ENCODE measurements around the gene SLC52A1.
A peak's percentile ranks its signal among the peaks of the same experiment; 100 is the strongest.

Gene SLC52A1

GRCh38 chr17:4986951-4987766 is 48.1 kb downstream of the SLC52A1 start, which contains the start of gene CAMTA2:
TSS of gene CAMTA2 (minus strand) at chr17:4987675. CDS start at chr17:4986222, 1,453 bp downstream.
- DNase-seq = peak; percentile 93 to 94

GRCh38 chr17:4986403-4986802 is 48.8 kb downstream of the SLC52A1 start:
- no peak for DNase-seq

Measured in stimulated activated CD4-positive, alpha-beta T cell treated with anti-CD3 and anti-CD28 coated beads, Interleukin-2, amount 100 ng/mL, for 24 hours (primary cell).